ENCODE data around the gene KATNAL1. TPM values are rescaled to one million over a fixed set of nuclear protein-coding genes. Genes with fewer than 3 reads are reported as not detected.

The KATNAL1 gene
- total and polyA plus RNA-seq, 8 donors: 1.2 to 24.2 (median 4.2) TPM

GRCh38 chr13:30154931-30155330 is 152.4 kb downstream of the KATNAL1 start:
- Histone ChIP-seq H3K9me3 (no peaks in the 10 kb centered on the region), H3K4me1 (peaks cover 0 to 8% (median 0%) of the 10 kb centered on the region in 4 donors), H3K4me3 (no peak overlapping the region), H3K27me3 (peaks cover 0 to 16% (median 0%) of the 10 kb centered on the region in 3 donors), H3K27ac (no peak overlapping the region), H3K36me3 (no peaks in the 10 kb centered on the region)
- TF ChIP-seq POLR2AphosphoS5 (IDR thresholded peaks at IDR 0.05) (no peak), POLR2A (IDR thresholded peaks at IDR 0.05) (no peak), EP300 (IDR thresholded peaks at IDR 0.05) (no peak), CTCF (IDR thresholded peaks at IDR 0.05) (no peak)
- intact Hi-C loops (cut with DNase I; ENCODE audit: low total_unique reads): no loop called here
- no peak for DNase-seq
- WGBS, 5 donors: 85 to 96% (median 88%) methylated on average over 9 to 10 of the region's 10 CpGs

GRCh38 chr13:30154531-30154930 is 152.8 kb downstream of the KATNAL1 start:
- Histone ChIP-seq H3K4me3 (no peak overlapping the region), H3K27me3 (peaks cover 0 to 16% (median 0%) of the 10 kb centered on the region in 3 donors), H3K4me1 (peaks cover 0 to 8% (median 0%) of the 10 kb centered on the region in 4 donors), H3K27ac (no peak overlapping the region), H3K9me3 (no peaks in the 10 kb centered on the region), H3K36me3 (no peaks in the 10 kb centered on the region)
- no peak for TF ChIP-seq POLR2A (IDR thresholded peaks at IDR 0.05)
- TF ChIP-seq CTCF (IDR thresholded peaks at IDR 0.05): no peak
- no peak for TF ChIP-seq EP300 (IDR thresholded peaks at IDR 0.05)
- no peak for TF ChIP-seq POLR2AphosphoS5 (IDR thresholded peaks at IDR 0.05)
- WGBS, 5 donors: 91 to 93% (median 93%) methylated on average over 20 of the region's 20 CpGs
- intact Hi-C loops (cut with DNase I; ENCODE audit: low total_unique reads): no loop called here
- no peak for DNase-seq

- no peaks in the 10 kb centered on the region for H3K9me3 ChIP-seq
- intact Hi-C loops (cut with DNase I; ENCODE audit: low total_unique reads): no loop called here
- peaks cover 0 to 5% (median 0%) of the 10 kb centered on the region in 4 donors for H3K4me1 ChIP-seq
- no peaks in the 10 kb centered on the region for H3K36me3 ChIP-seq
- no peak overlapping the region for H3K4me3 ChIP-seq
- DNase-seq: peak in 1 of 2 donors; percentile 45
- WGBS, 5 donors: 60 to 68% (median 66%) methylated on average over 28 to 35 of the region's 35 CpGs
- H3K27ac ChIP-seq: no peak overlapping the region
- H3K27me3 ChIP-seq: peaks cover 0 to 16% (median 0%) of the 10 kb centered on the region in 3 donors
- TF ChIP-seq POLR2AphosphoS5 (IDR thresholded peaks at IDR 0.05) (no peak), CTCF (IDR thresholded peaks at IDR 0.05) (no peak), EP300 (IDR thresholded peaks at IDR 0.05) (no peak), POLR2A (IDR thresholded peaks at IDR 0.05) (no peak)
Measured at GRCh38 chr13:30153545-30154426, 153.6 kb downstream of the KATNAL1 start.

Small RNA genes lying within 50 kb of the gene (small RNA-seq; reads per million reads assigned to genes)
- gene RNU6-64P: 0 reads per million in 4 donors

Other genes starting within 250 kb of the KATNAL1 start
- gene UBE2L5, start 114.9 kb upstream of the KATNAL1 start, total RNA-seq: not detected
- not detected for gene UBE2L5, start 114.9 kb upstream of the KATNAL1 start, polyA plus RNA-seq
- 100 to 1,000 TPM in 4 of 5 donors, 10 to 100 TPM in 1; 29.5 to 479 (median 322) TPM for gene HMGB1, start 158.4 kb upstream of the KATNAL1 start, total RNA-seq
- gene HMGB1, start 158.4 kb upstream of the KATNAL1 start, polyA plus RNA-seq: 100 to 1,000 TPM; 346 to 399 (median 346) TPM